Mesenchymal stem cell (in vitro differentiated cells and primary cell): Measurements from ENCODE around the gene LBH.

Experiments
- DNase-seq: peaks from one replicate; pipeline ENCODE4 v3.0.0-alpha.2; 2013
- H2AFZ ChIP-seq: one replicate; pipeline ENCODE4 v1.6.1; 2013; ENCODE audit warnings: low read depth, mild to moderate bottlenecking, control low read depth, inconsistent platforms, low read length, moderate library complexity
- H2AK5ac ChIP-seq: 2 replicates; pipeline ENCODE4 v1.6.1; 2013; ENCODE audit warnings: low read length, moderate library complexity, mild to moderate bottlenecking, inconsistent platforms; ENCODE audit not compliant: severe bottlenecking
- H2BK120ac ChIP-seq: one replicate; pipeline ENCODE4 v1.6.1; 2013; ENCODE audit warnings: low read depth, mild to moderate bottlenecking, inconsistent platforms, low read length, moderate library complexity
- H2BK12ac ChIP-seq, 2 experiments: one replicate each; pipeline ENCODE4 v1.6.1; 2013; ENCODE audit warnings: inconsistent platforms in 2 of 2, low read length in 2 of 2, mild to moderate bottlenecking in 2 of 2, moderate library complexity in 2 of 2, control low read depth in 1 of 2
- H2BK15ac ChIP-seq: one replicate; pipeline ENCODE4 v1.6.1; 2013; ENCODE audit warnings: mild to moderate bottlenecking, low read depth, inconsistent platforms; ENCODE audit not compliant: poor library complexity, severe bottlenecking
- H2BK5ac ChIP-seq: 2 replicates; pipeline ENCODE4 v1.6.1; 2013; ENCODE audit warnings: low read depth, mild to moderate bottlenecking, low read length, control low read depth, inconsistent platforms; ENCODE audit not compliant: poor library complexity, severe bottlenecking
- H3K14ac ChIP-seq, 2 experiments: one replicate each; pipeline ENCODE4 v1.6.1; 2013; ENCODE audit warnings: inconsistent platforms in 2 of 2, low read length in 2 of 2, control low read depth in 1 of 2, mild to moderate bottlenecking in 1 of 2, moderate library complexity in 1 of 2
- H3K18ac ChIP-seq, 2 experiments: one replicate each; pipeline ENCODE4 v1.6.1; 2013; ENCODE audit warnings: inconsistent platforms in 2 of 2, low read length in 2 of 2, control low read depth in 1 of 2, low read depth in 1 of 2, mild to moderate bottlenecking in 1 of 2
- H3K23ac ChIP-seq, 2 experiments: one replicate each; pipeline ENCODE4 v1.6.1; 2013; ENCODE audit warnings: inconsistent platforms in 2 of 2, low read length in 2 of 2, mild to moderate bottlenecking in 2 of 2, moderate library complexity in 2 of 2, control low read depth in 1 of 2
- H3K27ac ChIP-seq: 2 replicates; pipeline ENCODE4 v1.5.1; 2013; ENCODE audit warnings: mild to moderate bottlenecking, moderate library complexity, low read length, control low read depth, inconsistent platforms; ENCODE audit not compliant: poor library complexity, severe bottlenecking
- H3K27me3 ChIP-seq, 2 experiments: 2 replicates each; pipeline versions ENCODE4 v1.6.1 to v1.7.0; 2013; ENCODE audit warnings: low read length in 2 of 2, mild to moderate bottlenecking in 2 of 2, moderate library complexity in 2 of 2, control low read depth in 1 of 2, inconsistent platforms in 1 of 2; ENCODE audit not compliant: control insufficient read depth in 1 of 2, insufficient read depth in 1 of 2
- H3K36me3 ChIP-seq, 2 experiments: 2 replicates each; pipeline versions ENCODE4 v1.6.1 to v1.7.0; 2013; ENCODE audit warnings: low read length in 2 of 2, control low read depth in 1 of 2, inconsistent platforms in 1 of 2, low read depth in 1 of 2, mild to moderate bottlenecking in 1 of 2; ENCODE audit not compliant: insufficient read depth in 2 of 2, control insufficient read depth in 1 of 2
- H3K4ac ChIP-seq, 2 experiments: one replicate each; pipeline ENCODE4 v1.6.1; 2013; ENCODE audit warnings: inconsistent platforms in 2 of 2, low read length in 2 of 2, mild to moderate bottlenecking in 2 of 2, moderate library complexity in 2 of 2, control low read depth in 1 of 2, low read depth in 1 of 2
- H3K4me1 ChIP-seq: 2 replicates; pipeline ENCODE4 v1.6.1; 2013; ENCODE audit warnings: low read depth, low read length, control low read depth; ENCODE audit not compliant: control insufficient read depth, insufficient read depth
- H3K4me2 ChIP-seq: 2 replicates; pipeline ENCODE4 v1.6.1; 2013; ENCODE audit warnings: low read length, mild to moderate bottlenecking, inconsistent platforms; ENCODE audit not compliant: poor library complexity, severe bottlenecking
- H3K4me3 ChIP-seq, 2 experiments: 2 replicates each; pipeline versions ENCODE4 v1.5.1 to v1.7.0; 2013; ENCODE audit warnings: low read length in 2 of 2, mild to moderate bottlenecking in 2 of 2, control low read depth in 1 of 2, low read depth in 1 of 2; ENCODE audit not compliant: insufficient read depth in 1 of 2
- H3K79me1 ChIP-seq: replicated peaks from 2 replicates; pipeline ENCODE4 v1.6.1; 2013; ENCODE audit warnings: mild to moderate bottlenecking, control low read depth, low read length, inconsistent platforms; ENCODE audit not compliant: poor library complexity, severe bottlenecking
- H3K9ac ChIP-seq: 2 replicates; pipeline ENCODE4 v1.7.0; 2013; ENCODE audit warnings: mild to moderate bottlenecking, low read length, moderate library complexity
- H3K9me3 ChIP-seq: 2 replicates; pipeline ENCODE4 v1.7.0; 2013; ENCODE audit warnings: mild to moderate bottlenecking, low read length; ENCODE audit not compliant: control insufficient read depth
- H4K8ac ChIP-seq: one replicate; pipeline ENCODE4 v1.6.1; 2013; ENCODE audit warnings: inconsistent platforms, mild to moderate bottlenecking, low read length, moderate library complexity
- H4K91ac ChIP-seq: one replicate; pipeline ENCODE4 v1.6.1; 2013; ENCODE audit warnings: mild to moderate bottlenecking, low read length, inconsistent platforms
- WGBS: methylation state at CpG from one replicate; pipeline ENCODE4 v1.1.7; 2013; ENCODE audit warnings: mixed read lengths; 5-methylcytosine and 5-hydroxymethylcytosine counted together

The LBH gene

GRCh38 chr2:30206461-30207430, 24.6 kb upstream of the LBH start:
- Histone ChIP-seq H3K27me3 (peaks cover 10 to 33% of the 10 kb centered on the region in 2 experiments), H3K9me3 (no peaks in the 10 kb centered on the region), H4K8ac (no peak overlapping the region), H2BK120ac (no peak overlapping the region), H3K18ac (no peak overlapping the region), H4K91ac (no peak overlapping the region), H2BK15ac (no peak overlapping the region), H3K27ac (no peak overlapping the region), H2AFZ (no peak overlapping the region), H3K4me1 (no peaks in the 10 kb centered on the region), H3K36me3 (no peaks in the 10 kb centered on the region), H2BK5ac (no peak overlapping the region), H3K23ac (no peak overlapping the region), H2AK5ac (no peak overlapping the region), H3K4me3 (no peak overlapping the region), H3K14ac (no peak overlapping the region), H3K4me2 (no peak overlapping the region), H2BK12ac (no peak overlapping the region), H3K9ac (no peak overlapping the region), H3K4ac (no peak overlapping the region), H3K79me1 (no peaks in the 10 kb centered on the region)
- WGBS = 83% methylated on average over 9 of the region's 9 CpGs
- DNase-seq = no peak

DNA sequence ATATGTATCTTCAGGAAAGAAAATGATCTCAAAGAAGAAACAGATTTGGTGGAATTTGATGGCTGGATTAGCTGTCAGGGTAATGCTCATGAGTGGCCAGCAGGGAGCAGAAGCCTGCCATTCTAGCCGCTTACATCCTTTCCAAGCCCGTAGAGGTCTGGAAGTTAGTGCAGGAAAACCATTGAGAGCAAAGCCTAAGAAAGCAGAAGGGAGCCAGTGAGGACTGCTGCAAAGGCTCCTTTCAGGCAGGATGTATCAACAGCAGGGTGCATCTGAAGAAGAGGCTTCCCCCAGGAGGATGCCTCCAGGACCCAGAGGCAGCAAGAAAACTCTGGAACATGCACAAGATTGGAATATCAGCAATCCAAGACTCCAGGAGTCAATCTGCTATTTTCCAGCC, 22.9 kb upstream of the LBH start:
- no peak overlapping the region for H2AK5ac ChIP-seq
- no peaks in the 10 kb centered on the region for H3K36me3 ChIP-seq
- H3K4me1 ChIP-seq = no peaks in the 10 kb centered on the region
- peak; percentile 74 for DNase-seq
- H3K18ac ChIP-seq = no peak overlapping the region
- no peak overlapping the region for H2BK5ac ChIP-seq
- peaks cover 14 to 29% of the 10 kb centered on the region in 2 experiments for H3K27me3 ChIP-seq
- H3K23ac ChIP-seq = no peak overlapping the region
- WGBS = 3% methylated on average over 2 of the region's 2 CpGs
- H3K4me3 ChIP-seq = no peak overlapping the region
- no peak overlapping the region for H3K4me2 ChIP-seq
- peak overlapping the region; percentile 18 for H4K91ac ChIP-seq
- no peak overlapping the region for H4K8ac ChIP-seq
- no peaks in the 10 kb centered on the region for H3K9me3 ChIP-seq
- H2BK15ac ChIP-seq = no peak overlapping the region
- H3K79me1 ChIP-seq = no peaks in the 10 kb centered on the region
- no peak overlapping the region for H2BK12ac ChIP-seq
- H2BK120ac ChIP-seq = no peak overlapping the region
- no peak overlapping the region for H2AFZ ChIP-seq
- no peak overlapping the region for H3K9ac ChIP-seq
- no peak overlapping the region for H3K27ac ChIP-seq
- H3K4ac ChIP-seq = no peak overlapping the region
- H3K14ac ChIP-seq = no peak overlapping the region

DNA sequence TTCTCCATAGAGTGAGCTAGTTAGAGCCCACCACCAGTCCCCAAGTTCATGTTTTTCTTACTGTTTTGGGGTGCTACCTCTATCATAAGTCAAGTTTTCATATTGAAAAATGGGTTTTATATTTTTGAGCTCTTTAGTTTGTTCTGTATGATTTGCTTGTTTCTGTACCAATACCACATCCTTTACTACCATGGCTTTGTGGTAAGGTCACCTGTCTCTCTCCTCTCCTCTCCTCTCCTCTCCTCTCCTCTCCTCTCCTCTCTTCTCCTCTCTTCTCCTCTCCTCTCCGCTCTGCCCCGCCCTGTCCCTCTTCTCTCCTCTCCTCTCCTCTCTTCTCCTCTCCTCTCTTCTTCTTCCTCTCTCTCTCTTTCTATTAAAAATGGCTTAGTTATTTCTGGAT, 22.1 kb upstream of the LBH start:
- Histone ChIP-seq H3K4me3 (no peak overlapping the region), H3K27me3 (peaks cover 14 to 32% of the 10 kb centered on the region in 2 experiments), H3K14ac (no peak overlapping the region), H2AFZ (no peak overlapping the region), H2AK5ac (no peak overlapping the region), H3K79me1 (no peaks in the 10 kb centered on the region), H2BK12ac (no peak overlapping the region), H3K27ac (no peak overlapping the region), H4K8ac (no peak overlapping the region), H4K91ac (no peak overlapping the region), H3K36me3 (no peaks in the 10 kb centered on the region), H3K4me2 (no peak overlapping the region), H2BK15ac (no peak overlapping the region), H2BK120ac (no peak overlapping the region), H3K9ac (no peak overlapping the region), H3K4ac (no peak overlapping the region), H3K18ac (no peak overlapping the region), H3K4me1 (no peaks in the 10 kb centered on the region), H3K9me3 (no peaks in the 10 kb centered on the region), H3K23ac (no peak overlapping the region), H2BK5ac (no peak overlapping the region)
- WGBS = no CpG with 5 or more reads among the region's 2 CpGs
- no peak for DNase-seq

DNA sequence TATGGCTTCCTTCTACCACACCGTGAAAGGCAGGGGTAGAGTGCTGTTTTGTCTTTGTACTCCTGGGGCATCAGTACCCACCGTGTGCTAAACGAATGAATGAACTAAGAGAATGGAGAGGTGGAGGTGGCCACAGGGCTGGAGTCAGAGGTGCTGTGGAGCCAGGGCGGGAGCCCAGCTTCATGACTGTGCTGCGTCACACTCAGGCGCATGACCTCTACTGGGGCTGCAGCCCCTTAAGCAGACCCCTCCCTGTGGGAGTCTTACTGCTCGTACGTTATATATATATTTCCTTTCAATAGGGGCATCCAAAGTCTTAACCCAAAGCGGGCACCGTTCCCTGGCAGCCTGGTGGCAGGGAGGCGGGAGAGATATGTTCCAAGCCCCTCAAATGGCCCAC, 18.0 kb upstream of the LBH start:
- H3K27me3 ChIP-seq = peaks cover 19% of the 10 kb centered on the region in 2 experiments
- no peak overlapping the region for H2BK120ac ChIP-seq
- DNase-seq = no peak
- H2BK15ac ChIP-seq = no peak overlapping the region
- no peaks in the 10 kb centered on the region for H3K9me3 ChIP-seq
- H3K4me1 ChIP-seq = no peaks in the 10 kb centered on the region
- no peak overlapping the region for H3K23ac ChIP-seq
- no peak overlapping the region for H4K8ac ChIP-seq
- no peak overlapping the region for H3K27ac ChIP-seq
- H2BK12ac ChIP-seq = no peak overlapping the region
- H3K36me3 ChIP-seq = no peaks in the 10 kb centered on the region
- no peak overlapping the region for H3K4ac ChIP-seq
- no peak overlapping the region for H3K4me2 ChIP-seq
- H3K9ac ChIP-seq = no peak overlapping the region
- no peaks in the 10 kb centered on the region for H3K79me1 ChIP-seq
- H3K4me3 ChIP-seq = no peak overlapping the region
- WGBS = 95% methylated on average over 11 of the region's 11 CpGs
- H3K18ac ChIP-seq = no peak overlapping the region
- no peak overlapping the region for H2AFZ ChIP-seq
- H4K91ac ChIP-seq = no peak overlapping the region
- no peak overlapping the region for H2AK5ac ChIP-seq
- H3K14ac ChIP-seq = no peak overlapping the region
- H2BK5ac ChIP-seq = no peak overlapping the region
